SK-N-SH treated with all-trans-retinoic acid at 6 μM for 48 hours (cell line): Measurements from ENCODE around the gene CBY2.

Experiments
- BACH2 ChIP-seq: fragments of 250-450 bp; sonication (Bioruptor Pico); IDR thresholded peaks from 2 replicates; pipeline ENCODE4 v1.9.0; 2021; ENCODE audit warnings: mild to moderate bottlenecking, borderline replicate concordance
- CSDC2 ChIP-seq: fragments of 250-450 bp; sonication (Bioruptor Pico); IDR thresholded peaks from 2 replicates; pipeline ENCODE4 v1.5.0; 2020; ENCODE audit warnings: mild to moderate bottlenecking, moderate library complexity
- ISL1 ChIP-seq: fragments of 250-450 bp; sonication (Bioruptor Pico); IDR thresholded peaks from 2 replicates; pipeline ENCODE4 v2.1.2; 2022; ENCODE audit warnings: mild to moderate bottlenecking, moderate library complexity
- OSR1 ChIP-seq: fragments of 250-450 bp; sonication (Bioruptor Pico); IDR thresholded peaks from 2 replicates; pipeline ENCODE4 v1.8.0; 2022; ENCODE audit warnings: moderate library complexity, mild to moderate bottlenecking, inconsistent platforms
- PATZ1 ChIP-seq: fragments of 250-450 bp; sonication (Bioruptor Pico); IDR thresholded peaks from 2 replicates; pipeline ENCODE4 v1.8.0; 2020; ENCODE audit warnings: mild to moderate bottlenecking, moderate library complexity, borderline replicate concordance
- RARB ChIP-seq: fragments of 250-450 bp; sonication (Bioruptor Pico); IDR thresholded peaks from 2 replicates; pipeline ENCODE4 v1.8.0; 2021; ENCODE audit warnings: mild to moderate bottlenecking, moderate library complexity
- ZFP3 ChIP-seq: fragments of 250-450 bp; sonication (Bioruptor Pico); IDR thresholded peaks from 2 replicates; pipeline ENCODE4 v1.5.0; 2020; ENCODE audit warnings: mild to moderate bottlenecking, moderate library complexity
- ZFP30 ChIP-seq: fragments of 450-650 bp; formaldehyde crosslinking; IDR thresholded peaks from 2 replicates; pipeline ENCODE4 v1.5.0; 2022; ENCODE audit warnings: mild to moderate bottlenecking, moderate library complexity
- TF ChIP-seq, protein P1 (sequence below): fragments of 250-450 bp; sonication (Bioruptor Pico); IDR thresholded peaks from 2 replicates; pipeline ENCODE4 v1.5.0; 2020; ENCODE audit warnings: mild to moderate bottlenecking, moderate library complexity
- TF ChIP-seq, protein P2 (sequence below): fragments of 250-450 bp; sonication (Bioruptor Pico); IDR thresholded peaks from 2 replicates; pipeline ENCODE4 v1.8.0; 2021; ENCODE audit warnings: low read depth, mild to moderate bottlenecking, moderate library complexity, borderline replicate concordance

DNA sequence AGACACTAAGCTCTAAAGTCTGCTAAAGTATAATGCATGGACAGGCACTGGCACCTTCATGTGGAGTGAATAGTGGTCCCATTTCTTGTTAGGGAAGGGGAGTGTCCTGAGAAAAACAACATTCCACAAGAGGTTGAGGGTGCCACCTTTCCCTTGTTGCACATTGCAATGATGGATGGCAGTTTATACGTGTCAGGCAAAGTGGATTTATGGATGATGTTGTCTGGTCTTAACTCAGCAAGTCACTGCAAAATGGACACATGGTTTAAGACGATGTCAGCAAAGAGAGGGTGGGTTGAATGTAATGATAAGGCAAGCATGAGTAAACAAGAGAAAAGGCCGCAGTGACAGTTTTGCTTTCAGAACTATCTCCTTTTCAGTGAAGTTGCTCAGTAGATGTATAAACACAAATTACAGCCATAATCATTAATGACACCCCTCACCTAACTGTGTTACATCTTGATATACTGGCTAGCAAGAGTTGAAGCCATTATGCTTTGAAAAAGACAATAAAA, 19.6 kb upstream of the CBY2 start:
- TF ChIP-seq PATZ1 (CRISPR knock-in tag) (no peak), ZFP30 (CRISPR knock-in tag) (no peak), ISL1 (CRISPR knock-in tag) (no peak), OSR1 (CRISPR knock-in tag) (no peak), CSDC2 (no peak), ZFP3 (no peak), RARB (no peak), BACH2 (CRISPR knock-in tag) (no peak)
- TF ChIP-seq, protein P1, sequence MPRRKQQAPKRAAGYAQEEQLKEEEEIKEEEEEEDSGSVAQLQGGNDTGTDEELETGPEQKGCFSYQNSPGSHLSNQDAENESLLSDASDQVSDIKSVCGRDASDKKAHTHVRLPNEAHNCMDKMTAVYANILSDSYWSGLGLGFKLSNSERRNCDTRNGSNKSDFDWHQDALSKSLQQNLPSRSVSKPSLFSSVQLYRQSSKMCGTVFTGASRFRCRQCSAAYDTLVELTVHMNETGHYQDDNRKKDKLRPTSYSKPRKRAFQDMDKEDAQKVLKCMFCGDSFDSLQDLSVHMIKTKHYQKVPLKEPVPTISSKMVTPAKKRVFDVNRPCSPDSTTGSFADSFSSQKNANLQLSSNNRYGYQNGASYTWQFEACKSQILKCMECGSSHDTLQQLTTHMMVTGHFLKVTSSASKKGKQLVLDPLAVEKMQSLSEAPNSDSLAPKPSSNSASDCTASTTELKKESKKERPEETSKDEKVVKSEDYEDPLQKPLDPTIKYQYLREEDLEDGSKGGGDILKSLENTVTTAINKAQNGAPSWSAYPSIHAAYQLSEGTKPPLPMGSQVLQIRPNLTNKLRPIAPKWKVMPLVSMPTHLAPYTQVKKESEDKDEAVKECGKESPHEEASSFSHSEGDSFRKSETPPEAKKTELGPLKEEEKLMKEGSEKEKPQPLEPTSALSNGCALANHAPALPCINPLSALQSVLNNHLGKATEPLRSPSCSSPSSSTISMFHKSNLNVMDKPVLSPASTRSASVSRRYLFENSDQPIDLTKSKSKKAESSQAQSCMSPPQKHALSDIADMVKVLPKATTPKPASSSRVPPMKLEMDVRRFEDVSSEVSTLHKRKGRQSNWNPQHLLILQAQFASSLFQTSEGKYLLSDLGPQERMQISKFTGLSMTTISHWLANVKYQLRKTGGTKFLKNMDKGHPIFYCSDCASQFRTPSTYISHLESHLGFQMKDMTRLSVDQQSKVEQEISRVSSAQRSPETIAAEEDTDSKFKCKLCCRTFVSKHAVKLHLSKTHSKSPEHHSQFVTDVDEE (CRISPR knock-in tag): no peak
- TF ChIP-seq, protein P2, sequence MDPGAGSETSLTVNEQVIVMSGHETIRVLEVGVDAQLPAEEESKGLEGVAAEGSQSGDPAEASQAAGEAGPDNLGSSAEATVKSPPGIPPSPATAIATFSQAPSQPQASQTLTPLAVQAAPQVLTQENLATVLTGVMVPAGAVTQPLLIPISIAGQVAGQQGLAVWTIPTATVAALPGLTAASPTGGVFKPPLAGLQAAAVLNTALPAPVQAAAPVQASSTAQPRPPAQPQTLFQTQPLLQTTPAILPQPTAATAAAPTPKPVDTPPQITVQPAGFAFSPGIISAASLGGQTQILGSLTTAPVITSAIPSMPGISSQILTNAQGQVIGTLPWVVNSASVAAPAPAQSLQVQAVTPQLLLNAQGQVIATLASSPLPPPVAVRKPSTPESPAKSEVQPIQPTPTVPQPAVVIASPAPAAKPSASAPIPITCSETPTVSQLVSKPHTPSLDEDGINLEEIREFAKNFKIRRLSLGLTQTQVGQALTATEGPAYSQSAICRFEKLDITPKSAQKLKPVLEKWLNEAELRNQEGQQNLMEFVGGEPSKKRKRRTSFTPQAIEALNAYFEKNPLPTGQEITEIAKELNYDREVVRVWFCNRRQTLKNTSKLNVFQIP (CRISPR knock-in tag): no peak
